HepG2 (cell line): ENCODE data around the gene OPA3.

Experiments used
- EP300 ChIP-seq, 3 experiments: sonication (generic) in 1 of 3; formaldehyde crosslinking in 1 of 3; IDR thresholded peaks; 2 replicates each; pipeline versions ENCODE4 v1.5.1 to v1.6.1; 2011 to 2020; ENCODE audit warnings: low read depth in 2 of 3, low read length in 2 of 3, borderline replicate concordance in 1 of 3, improper control_type of control experiment in 1 of 3, mild to moderate bottlenecking in 1 of 3, missing genetic modification reagents in 1 of 3, moderate library complexity in 1 of 3
- POLR2A ChIP-seq, 2 experiments: IDR thresholded peaks; 2 replicates each; pipeline ENCODE4 v1.6.1; 2011; ENCODE audit warnings: low read depth in 2 of 2, low read length in 2 of 2, mild to moderate bottlenecking in 1 of 2, moderate library complexity in 1 of 2; ENCODE audit not compliant: insufficient read depth in 1 of 2

DNA sequence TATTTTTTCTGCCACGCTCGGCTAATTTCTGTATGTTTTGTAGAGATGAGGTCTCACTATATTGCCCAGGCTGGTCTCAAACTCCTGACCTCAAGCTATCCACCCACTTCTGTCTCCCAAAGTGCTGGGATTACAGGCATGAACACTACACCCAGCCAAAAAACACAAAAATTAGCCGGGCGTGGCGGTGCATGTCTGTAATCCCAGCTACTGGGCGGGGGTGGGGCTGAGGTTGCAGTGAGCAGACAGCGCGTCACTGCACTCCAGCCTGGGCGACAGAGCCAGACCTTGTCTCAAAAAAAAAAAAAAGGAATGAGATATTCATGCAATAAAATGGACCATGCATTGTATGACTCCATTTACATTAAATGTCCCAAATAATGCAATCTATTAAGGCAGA, 45.1 kb downstream of the OPA3 start:
- no peak for TF ChIP-seq EP300 (IDR thresholded peaks at IDR 0.05; ENCODE audit: low read depth in 2 of 2, low read length in 2 of 2)
- TF ChIP-seq EP300 (CRISPR knock-in tag; IDR thresholded peaks at IDR 0.05; ENCODE audit: borderline replicate concordance): no peak
- TF ChIP-seq POLR2A (IDR thresholded peaks at IDR 0.05; ENCODE audit: insufficient read depth in 1 of 2, low read depth in 2 of 2, low read length in 2 of 2): no peak
